Midbrain (tissue), 1 donor: Measurements from ENCODE around the gene MFRP.

Experiments
- DNase-seq: peaks from one replicate; lab custom pipeline; 2025; lab: John Stamatoyannopoulos, UW

MFRP gene

DNA sequence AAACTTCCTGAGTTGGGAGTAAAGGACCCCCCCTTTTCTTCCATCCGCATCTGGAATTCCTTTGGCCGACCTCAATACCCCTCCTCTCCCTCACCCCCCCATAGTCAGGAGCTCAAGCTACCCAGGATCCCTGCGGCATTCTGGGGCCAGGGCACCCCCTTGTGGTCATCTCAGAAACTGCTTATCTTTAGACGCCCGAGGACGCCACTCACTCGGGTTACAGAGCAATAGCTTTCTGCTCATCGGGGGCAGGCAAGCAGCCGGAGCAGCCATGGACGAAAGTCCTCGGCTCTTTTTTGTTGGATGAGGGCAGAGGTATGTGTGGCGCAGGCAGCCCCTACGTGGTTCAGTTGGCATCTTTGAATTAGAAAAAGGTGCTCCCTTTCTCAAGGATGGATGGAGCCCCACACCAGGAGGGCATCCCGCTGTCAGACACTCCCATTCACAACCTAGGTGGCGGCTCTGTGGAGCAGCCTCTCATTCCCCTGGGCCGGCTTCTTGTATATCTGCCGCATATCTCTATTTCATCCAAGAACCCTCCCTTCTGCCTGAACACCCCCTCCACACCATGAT lies 8.1 kb downstream of the MFRP start:
- peak; percentile 90 for DNase-seq

- DNase-seq, result no peak
Observed at GRCh38 chr11:119337581-119338317, 8.8 kb downstream of the MFRP start.

DNA sequence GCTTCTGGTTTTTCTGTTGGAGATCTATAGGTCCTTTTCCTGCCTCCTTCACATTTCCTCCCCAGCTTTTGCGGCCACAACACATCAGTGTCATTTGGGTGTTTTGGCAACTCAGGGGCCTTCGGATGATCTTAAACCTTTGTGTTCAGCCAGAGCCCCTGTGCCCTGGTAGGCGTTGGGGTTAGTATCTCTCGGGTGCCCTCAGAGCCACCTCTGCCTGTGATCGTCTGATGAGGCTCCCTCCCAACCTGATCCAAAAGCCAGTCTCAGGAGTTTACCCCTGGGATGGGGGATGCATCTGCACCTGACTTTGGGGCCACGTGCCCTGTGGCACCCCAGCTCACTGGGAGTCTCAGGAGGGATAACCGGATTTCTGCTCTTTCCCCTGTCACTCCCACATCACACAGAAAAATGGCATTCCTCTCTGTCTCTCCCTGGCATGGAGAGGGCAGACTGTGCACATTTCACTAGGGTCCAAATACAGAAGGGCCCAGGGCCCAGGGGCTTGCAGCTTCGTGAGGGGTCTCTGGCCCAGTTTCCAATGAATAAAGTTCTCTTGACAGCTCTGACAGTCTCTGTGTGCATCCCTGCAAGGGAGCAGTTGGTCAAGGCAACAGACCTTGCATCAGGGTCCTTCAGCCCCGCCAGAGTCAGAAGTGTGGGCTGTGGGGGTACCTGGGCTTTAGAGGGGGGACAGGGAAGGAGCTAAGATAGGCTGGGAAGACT lies 9.6 kb downstream of the MFRP start:
- DNase-seq, result no peak

DNA sequence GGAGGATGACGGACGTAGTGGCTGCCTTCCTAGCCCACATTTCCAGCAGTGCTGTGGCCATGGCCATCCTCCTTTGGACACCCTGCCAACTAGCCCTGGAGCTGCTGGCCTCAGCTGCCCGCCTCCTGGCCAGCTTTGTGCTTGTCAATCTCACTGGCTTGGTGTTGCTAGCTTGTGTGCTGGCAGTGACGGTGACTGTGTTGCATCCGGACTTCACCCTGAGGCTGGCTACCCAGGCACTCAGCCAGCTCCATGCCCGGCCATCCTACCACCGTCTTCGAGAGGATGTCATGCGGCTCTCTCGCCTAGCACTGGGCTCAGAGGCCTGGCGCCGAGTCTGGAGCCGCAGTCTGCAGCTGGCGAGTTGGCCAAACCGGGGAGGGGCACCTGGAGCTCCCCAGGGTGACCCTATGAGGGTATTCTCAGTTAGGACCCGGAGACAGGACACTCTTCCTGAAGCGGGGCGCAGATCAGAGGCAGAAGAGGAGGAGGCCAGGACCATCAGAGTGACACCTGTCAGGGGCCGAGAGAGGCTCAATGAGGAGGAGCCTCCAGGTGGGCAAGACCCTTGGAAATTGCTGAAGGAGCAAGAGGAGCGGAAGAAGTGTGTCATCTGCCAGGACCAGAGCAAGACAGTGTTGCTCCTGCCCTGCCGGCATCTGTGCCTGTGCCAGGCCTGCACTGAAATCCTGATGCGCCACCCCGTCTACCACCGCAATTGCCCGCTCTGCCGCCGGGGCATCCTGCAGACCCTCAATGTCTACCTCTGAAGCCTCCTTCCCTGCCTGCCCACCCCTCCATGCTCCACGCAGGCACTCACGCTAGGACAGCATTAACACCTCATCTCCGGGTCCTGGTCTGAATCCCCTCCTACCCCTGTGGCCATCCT lies 10.6 kb downstream of the MFRP start:
- DNase-seq, result peak; percentile 39

GRCh38 chr11:119335091-119335654 lies 11.3 kb downstream of the MFRP start:
- DNase-seq, result no peak

- DNase-seq, result peak; percentile 99
Observed at GRCh38 chr11:119334174-119334930, 12.2 kb downstream of the MFRP start, which contains the start of gene RNF26. TSS of gene RNF26 (plus strand) at chr11:119334527. CDS start at chr11:119335123, 596 bp downstream.

DNA sequence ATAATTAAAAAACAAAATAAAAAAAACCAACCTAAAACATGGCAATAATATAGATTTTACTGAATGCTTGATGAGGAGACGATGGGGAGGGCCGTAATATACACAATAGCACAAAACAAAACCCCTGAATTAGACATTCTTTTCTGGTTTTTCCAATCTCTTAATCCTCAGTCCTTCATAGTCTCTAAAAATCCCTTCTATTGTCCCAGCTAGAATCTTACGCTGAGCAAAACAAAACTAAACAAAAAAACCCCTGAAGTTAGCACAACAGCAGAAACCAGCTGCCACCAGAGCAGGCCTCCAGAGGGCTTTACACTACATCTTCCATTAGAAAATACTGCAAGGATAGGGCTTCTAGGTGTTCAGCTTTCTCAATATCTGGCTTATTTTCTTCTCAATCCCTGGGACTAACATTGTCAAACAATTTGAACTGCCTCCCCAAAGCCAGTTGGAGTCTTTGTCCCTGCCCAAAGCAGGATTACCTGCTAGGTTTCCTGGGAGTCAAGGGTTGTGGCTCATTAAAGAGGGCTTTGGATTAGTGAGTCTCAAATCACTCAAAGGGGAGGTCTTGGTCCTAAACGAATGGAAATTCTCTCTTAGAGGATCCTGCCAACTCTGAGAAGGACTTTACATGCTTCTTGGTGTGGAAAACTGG lies 14.3 kb downstream of the MFRP start:
- DNase-seq, result no peak

- no peak for DNase-seq
Observed at GRCh38 chr11:119330237-119330636, 16.3 kb downstream of the MFRP start.

- no peak for DNase-seq
Observed at GRCh38 chr11:119329320-119329719, 17.2 kb downstream of the MFRP start.

GRCh38 chr11:119324189-119324588 lies 22.3 kb downstream of the MFRP start:
- no peak for DNase-seq

- DNase-seq, result peak; percentile 78
Observed at GRCh38 chr11:119323532-119324033, 22.9 kb downstream of the MFRP start.

- no peak for DNase-seq
Observed at GRCh38 chr11:119322921-119323531, 23.5 kb downstream of the MFRP start.

GRCh38 chr11:119322360-119322739 lies 24.2 kb downstream of the MFRP start:
- DNase-seq, result no peak

DNA sequence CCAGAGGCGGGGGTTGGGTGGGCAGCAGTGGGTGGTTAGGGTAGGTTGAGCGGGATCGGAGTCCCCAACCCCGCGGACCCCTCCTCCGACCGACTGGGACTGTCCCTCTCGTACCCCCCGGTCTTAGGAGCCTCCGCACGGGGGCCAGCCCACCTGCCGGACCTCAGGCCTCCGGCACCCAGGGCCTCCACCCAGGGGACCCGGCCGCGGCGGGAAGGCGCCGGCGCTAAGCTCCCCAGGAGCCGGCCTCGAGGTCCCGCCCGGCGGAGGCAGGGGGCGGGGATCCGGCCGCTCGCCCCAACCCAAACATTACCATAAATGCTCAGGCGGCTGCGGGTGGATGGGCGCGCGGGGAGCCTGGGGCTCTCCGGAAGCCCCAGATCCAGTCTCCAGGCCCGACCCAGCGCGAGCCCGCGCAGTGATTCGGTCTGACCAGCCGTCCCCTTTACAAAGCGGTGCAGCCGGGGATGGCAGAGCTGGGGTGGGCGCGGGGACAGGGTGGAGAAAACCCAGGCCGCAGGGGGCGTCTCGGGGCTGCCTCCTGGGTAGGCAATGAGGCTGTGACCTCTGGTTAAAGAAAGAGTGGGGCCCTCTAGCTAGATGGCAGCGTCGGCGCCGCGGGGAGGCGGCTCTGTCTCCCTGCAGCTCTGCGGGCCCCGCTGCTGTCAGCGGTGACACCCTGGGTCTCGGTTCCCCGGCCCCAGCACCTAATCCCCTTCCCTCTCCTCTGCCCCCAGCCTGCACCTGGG lies 25.6 kb downstream of the MFRP start:
- DNase-seq, result peak; percentile 53

DNA sequence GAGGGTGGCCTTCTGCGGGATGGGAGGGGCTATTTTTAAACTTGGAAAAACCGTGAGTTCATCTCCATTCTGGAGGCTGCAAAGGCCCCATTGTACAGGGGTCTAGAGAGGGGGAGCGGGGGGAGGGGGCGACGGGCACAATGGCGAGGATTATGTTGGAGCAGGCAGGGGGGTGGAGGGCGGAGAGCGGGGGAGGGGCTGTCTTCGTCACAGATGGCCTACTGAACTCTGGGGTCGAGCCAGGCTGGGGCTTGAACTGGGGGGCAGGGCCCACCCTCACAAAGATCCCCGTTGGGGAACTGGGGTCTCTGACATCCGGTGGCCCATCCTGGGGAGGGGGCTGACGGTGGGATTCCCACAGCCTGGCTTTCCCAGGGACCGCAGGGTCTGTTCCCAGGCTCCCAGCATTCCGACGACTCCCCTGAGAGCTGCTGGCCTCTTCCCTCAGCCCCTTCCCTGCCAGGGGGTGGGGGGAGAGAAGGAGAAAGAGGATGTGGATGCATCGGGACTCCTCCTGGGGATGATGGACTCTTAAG lies 26.2 kb downstream of the MFRP start:
- DNase-seq, result peak; percentile 69

DNA sequence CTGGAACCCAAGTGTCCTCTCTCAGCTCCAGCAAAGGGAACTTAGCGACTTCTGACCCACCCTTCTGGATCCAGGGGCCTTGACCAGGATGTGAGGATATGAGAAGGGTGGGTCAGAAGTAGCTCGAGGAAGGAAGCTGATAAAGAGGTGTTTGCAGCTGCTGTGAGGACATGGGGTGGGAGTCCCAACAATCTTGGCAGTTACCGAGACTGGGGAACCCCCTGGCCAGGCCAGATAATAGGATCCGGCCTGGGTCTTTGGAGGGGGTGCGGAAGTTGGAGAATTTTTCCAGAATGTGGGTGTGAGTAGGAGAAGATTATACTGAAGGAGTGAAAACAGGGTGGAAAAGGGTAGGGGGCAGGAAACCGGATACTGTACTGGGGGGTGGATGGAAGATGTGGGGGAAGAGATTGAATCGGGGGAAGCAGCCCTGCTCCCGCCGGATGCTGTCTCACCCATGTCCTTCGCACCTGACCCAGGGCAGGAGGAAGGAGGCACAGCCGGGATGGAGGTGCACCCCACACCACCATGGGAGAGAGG lies 26.7 kb downstream of the MFRP start:
- no peak for DNase-seq

DNA sequence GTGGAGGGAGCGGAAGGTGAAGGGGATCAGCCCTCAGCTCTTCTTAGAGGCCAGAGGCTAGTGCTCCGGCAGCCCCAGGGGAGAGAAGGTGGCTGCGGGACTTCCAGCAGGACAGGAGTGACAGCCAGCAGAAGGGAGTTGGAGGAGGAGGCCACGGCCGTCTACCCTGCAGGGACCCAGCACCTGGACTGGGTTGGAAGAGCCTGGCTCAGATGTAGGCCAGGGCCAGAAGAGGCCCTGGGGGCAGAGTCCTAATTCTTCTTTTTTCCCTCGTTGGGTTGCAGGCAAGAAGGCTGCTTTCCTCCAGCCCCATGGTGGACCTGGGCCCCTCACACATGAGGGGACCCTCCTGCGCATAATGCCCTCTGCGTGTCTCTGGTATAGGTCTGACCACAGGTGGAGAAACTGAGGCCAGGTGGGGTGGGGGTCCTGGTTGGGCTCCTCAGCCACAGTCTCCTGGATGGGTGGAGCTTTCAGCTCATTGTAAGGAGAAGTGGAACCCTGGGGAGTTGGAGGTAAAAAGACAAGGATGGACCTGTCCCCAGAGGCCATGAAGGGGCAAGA lies 27.3 kb downstream of the MFRP start:
- DNase-seq, result no peak
